Right ventricle myocardium superior (tissue), 1 donor: ENCODE data around the gene SBNO2. TPM values are rescaled to one million over a fixed set of nuclear protein-coding genes. Genes with fewer than 3 reads are reported as not detected.

ENCODE experiments used
- ATAC-seq: fragments of 200-7000 bp; cut with Tn5 transposase; one replicate; pipeline ENCODE4 v1.9.1; 2020; ENCODE audit warnings: mild to moderate bottlenecking; ENCODE audit not compliant: poor library complexity
- DNase-seq: peaks from one replicate; pipeline ENCODE4 v3.0.0-alpha.2; 2020
- intact Hi-C: fragments of 100-400 bp; cut with DNase I; formaldehyde crosslinking; loops from one replicate; pipeline ENCODE4 v1.11.2; 2022
- total RNA-seq: library from RNA; stranded (reverse); fragmentation: NEBNext Ultra II Directional; extraction: Animal tissue kit (Norgen Biotek cat#: 25700); gene quantifications from one replicate; pipeline ENCODE4 v1.2.1, GENCODE V29; 2021
- donor health status: DM: no; HTN: yes; CAD: no; lungs with severe emphysema.

SBNO2 gene
- total RNA-seq, 1 donor from 2014 or later, result 15.1 TPM

DNA sequence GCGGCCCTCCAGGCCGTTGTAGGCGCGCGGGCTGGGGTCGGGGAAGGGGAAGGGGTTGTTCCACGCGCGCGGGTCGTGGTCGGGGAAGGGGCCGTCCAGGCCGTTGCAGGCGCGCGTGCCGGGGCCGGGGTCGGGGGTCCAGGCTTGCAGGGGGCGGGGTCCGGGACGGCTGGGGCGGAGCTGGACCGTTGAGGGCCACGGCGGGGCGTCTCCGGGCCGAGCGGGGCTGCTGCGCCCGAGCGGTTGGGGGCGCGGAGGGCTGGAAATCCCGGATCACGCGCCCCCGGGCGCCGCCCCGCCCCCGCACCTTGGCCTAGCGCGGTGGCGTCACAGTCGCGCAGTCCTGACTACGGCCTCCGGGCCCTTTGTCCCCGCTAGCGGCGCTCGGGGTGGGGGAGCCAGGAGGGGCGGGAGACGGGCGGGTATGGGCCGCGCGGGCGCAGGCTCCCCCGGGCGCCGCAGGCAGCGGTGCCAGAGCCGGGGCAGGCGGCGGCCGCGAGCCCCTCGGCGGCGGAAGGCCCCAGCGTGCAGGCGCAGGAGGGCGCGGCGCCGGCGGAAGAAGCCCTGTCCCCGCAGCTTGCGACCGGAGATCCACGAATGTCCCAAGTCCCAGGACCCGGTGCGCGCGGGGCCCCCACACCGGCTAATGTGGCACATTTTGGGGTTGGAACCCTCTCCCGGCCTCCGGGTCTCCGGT lies 69.6 kb downstream of the SBNO2 start:
- DNase-seq (peak; percentile 84), ATAC-seq (peak; percentile 49)
- intact Hi-C loops, result loop anchor here (5.0 kb wide), 1 partner anchor 82 kb away; the partner anchor contains the start of genes RNU6-2 and TMEM259

DNA sequence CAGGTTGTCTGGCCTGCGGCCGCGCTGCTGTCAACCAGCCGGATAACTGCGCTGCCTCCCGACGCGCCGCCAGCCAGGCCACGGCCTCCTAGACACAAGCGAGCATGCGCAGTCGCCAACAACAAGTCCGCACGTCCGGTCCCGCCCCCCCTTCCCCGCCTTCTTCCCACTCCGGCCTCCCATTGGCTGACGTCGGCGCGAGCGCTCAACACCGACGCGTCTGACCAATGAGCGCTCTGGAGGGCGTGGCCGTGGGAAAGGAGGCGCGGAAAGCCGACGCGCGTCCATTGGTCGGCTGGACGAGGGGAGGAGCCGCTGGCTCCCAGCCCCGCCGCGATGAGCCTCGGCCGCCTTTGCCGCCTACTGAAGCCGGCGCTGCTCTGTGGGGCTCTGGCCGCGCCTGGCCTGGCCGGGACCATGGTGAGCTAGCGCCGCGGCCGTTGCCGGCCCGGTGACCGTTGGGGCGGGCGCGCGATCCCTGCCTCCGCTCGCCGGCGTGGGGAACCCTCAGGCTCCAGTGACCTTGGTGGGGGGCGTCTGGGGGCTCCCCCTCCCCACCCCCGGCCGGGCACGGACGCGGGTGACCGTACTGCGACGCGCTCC lies 70.3 kb downstream of the SBNO2 start, which contains the start of gene GPX4:
Gene GPX4 (plus strand): TSS at position 287 of the 603 bp plus-strand sequence. CDS start 50 bp downstream, at position 337.
- DNase-seq (peak; percentile 100), ATAC-seq (peak; percentile 87)
- intact Hi-C loops, result loop anchor here (5.0 kb wide), 1 partner anchor 82 kb away; the partner anchor contains the start of genes RNU6-2 and TMEM259

DNA sequence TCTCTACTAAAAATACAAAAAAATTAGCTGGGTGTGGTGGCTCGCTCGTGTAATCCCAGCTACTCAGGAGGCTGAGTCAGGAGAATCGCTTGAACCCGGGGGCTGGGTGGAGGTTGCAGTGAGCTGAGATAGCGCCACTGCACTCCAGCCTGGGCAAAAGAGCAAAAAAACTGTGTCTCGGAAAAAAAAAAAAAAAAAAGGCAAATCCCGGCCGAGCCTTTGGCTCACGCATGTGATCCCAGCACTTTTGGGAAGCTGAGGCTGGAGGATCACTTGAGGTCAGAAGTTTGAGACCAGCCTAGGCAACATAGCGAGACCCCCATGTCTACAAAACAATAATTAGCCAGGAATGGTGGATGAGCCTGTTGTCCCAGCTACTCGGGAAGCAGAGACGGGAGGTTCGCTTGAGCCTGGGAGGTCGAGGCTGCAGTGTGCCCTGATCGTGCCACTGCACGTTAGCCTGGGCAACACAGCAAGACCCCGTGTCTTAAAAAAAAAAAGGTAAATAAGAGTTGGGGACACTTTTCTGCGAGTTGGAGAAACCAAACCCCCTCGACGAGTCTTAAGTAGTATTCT lies 70.8 kb downstream of the SBNO2 start:
- ATAC-seq, result no peak
- DNase-seq, result no peak
- intact Hi-C loops, result loop anchor here (5.0 kb wide), 1 partner anchor 81 kb away; the partner anchor contains the start of genes RNU6-2 and TMEM259

DNA sequence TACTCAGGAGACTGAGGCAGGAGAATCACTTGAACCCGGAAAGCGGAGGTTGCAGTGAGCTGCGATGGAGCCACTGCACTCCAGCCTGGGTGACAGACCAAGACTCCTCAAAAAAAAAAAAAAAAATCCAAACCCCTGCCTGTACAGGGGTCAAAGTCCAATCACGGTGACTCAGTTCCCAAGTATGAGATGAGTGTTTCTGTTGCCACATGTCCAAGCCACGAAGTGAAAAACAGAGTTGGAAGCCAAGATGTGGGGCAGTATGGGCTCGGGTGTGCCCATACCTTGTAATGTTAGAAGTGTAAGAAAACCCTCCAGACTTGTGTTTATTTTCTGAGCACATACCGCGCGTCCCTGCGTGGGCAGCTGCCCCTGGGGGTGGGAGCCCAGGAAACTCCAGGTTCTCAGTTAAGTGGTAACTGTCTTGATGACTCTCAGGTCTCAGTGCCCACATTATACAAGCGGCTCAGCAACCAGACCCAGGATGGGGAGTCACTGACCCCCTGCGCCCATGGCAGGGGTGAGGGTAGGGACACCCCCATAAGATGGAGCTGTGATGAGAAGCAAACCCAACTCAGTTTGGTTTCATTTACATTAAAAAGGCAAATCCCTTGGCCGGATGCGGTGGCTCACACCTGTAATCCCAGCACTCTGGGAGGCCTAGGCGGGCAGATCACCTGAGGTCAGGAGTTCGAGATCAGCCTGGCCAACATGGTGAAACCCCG lies 71.5 kb downstream of the SBNO2 start:
- ATAC-seq (no peak), DNase-seq (no peak)
- intact Hi-C loops, result loop anchor here (5.0 kb wide), 1 partner anchor 80 kb away; the partner anchor contains the start of genes RNU6-2 and TMEM259

DNA sequence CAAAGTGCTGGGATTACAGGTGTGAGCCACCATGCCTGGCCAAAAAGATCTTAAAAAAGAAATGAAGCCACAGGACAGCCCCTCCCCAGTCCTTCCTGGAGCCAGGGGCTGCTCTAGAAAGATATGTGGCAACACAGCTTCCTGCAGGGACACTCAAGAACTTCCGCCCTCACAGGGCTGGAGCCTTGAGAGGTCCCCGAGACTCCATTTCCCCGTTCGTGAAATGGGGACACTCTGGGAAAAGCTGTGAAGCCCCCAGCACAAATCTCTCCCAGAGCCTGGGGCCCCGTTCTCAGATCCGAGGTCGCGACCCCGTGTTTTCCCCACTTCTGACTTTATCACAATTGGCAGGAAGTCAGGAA lies 72.8 kb downstream of the SBNO2 start:
- peak; percentile 19 for ATAC-seq
- DNase-seq, result peak; percentile 76
- intact Hi-C loops, result loop anchor here (5.0 kb wide), 1 partner anchor 79 kb away; the partner anchor contains the start of genes RNU6-2 and TMEM259

DNA sequence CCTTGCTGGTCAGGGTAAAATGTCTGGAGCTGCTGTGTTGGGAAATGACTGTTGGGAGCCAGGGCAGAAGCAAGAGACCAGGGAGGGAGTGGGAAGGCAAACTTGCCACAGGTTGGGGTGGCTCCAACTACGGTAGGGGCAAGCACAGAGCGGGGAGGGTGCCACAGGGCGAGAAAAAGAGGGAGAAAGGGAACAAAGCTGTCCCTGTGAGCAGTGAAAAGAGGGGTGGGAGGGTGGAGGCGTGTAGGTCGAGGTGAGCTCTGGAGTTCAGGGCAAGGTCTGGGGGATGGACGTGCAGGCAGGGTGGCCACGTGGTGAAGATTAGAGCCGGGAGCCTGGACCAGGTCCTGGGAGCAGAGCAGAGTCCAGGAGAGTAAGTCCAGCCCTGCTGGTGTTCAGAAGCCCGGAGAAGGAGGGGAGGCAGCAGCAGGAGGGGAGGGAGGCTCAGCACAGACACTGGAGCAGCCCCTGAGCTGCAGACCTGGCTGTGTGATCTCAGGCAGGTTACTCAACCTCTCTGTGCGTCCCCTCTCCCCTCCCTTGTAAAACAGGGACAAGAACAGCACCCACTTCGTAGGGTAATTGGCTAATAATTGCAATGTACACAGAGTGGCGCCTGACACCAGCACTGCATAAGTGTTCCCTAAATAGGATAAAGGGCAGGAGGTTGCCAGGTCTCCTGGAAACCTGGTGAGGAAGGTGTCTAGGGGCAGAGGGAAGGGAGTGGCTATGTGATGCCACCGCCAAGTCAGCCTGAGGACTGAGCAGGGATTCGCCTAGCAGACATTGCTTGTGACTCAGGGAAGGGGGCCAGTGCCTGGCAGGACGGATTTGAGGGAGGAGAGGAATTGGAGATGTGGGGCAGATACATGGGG lies 75.7 kb downstream of the SBNO2 start:
- DNase-seq, result no peak
- intact Hi-C loops, result no loop called here
- no peak for ATAC-seq

DNA sequence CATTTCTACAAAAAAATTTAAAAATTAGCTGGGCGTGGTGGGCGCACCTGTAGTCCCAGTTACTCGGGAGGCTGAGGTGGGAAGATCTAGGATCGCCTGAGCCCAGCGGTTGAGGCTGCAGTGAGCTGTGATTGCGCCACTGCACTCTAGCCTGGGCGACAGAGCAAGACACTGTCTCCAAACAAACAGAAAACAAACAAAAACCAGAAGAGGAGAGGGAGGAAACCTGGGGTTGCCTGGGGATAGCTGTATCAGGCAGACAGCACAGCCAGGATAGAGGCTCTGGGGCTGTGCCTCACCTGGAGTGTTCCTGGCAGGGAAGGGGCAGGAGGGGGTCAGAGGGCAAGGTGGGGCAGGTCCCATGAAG lies 76.3 kb downstream of the SBNO2 start:
- no peak for ATAC-seq
- DNase-seq, result no peak
- intact Hi-C loops, result no loop called here

DNA sequence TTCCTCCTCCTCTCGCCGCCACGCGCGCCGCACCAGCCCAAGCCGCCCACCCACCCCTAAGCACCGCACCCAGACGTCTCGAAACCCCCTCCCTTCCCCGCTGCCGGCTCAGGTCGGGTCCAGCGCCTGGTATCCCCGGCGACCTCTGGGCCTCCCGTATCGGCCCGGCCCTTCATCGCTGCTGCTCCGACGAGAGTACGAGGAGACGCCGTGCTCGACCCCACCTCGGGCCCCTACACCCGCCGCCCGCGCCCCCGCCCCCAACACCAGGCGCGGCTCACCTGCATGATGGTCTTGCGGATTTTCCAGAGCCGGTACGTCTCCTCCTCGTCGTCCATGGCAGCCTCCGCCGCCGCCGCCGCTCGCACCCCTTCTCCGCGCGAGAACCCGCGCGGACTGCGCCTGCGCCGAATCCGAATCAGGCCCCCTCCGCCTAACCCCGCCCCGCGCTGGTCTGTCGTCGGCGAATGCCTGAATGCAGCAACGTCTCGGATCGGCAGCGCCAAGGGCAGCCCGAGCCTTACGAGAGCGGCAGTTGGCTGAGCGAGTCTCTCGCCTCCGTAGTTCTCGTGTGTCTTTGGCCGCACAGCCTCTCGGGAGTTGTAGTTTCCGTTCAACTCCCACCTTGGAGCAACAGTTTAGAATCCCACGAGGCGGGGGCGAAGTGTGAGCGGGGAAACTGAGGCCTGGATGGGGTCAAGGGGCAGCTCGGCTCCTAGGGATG lies 78.9 kb downstream of the SBNO2 start, which contains the start of gene POLR2E:
Gene POLR2E (minus strand): TSS at position 398 of the 724 bp plus-strand sequence. CDS start 60 bp downstream, at position 338.
- ATAC-seq, result peak; percentile 96
- intact Hi-C loops, result no loop called here

DNA sequence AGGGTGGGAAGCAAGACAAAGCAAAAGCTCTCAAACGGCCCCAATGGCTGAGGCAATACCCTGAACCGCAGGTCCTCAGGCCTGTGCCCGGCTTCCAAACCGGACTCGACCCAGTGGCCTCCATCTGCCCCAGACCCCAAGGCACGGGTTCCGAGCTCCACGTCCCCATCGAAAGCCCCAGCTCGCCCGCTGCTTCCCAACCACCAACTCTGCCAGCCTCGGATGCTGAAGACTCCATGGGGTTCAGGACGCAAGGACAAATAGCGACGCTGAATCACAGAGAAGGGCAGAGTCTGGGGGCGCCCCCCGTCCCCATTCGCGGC lies 79.5 kb downstream of the SBNO2 start:
- DNase-seq, result no peak
- intact Hi-C loops, result no loop called here

More for the DNA sequence above, 78.9 kb downstream of the SBNO2 start, which contains the start of gene POLR2E:
- peak; percentile 99 for DNase-seq

DNA sequence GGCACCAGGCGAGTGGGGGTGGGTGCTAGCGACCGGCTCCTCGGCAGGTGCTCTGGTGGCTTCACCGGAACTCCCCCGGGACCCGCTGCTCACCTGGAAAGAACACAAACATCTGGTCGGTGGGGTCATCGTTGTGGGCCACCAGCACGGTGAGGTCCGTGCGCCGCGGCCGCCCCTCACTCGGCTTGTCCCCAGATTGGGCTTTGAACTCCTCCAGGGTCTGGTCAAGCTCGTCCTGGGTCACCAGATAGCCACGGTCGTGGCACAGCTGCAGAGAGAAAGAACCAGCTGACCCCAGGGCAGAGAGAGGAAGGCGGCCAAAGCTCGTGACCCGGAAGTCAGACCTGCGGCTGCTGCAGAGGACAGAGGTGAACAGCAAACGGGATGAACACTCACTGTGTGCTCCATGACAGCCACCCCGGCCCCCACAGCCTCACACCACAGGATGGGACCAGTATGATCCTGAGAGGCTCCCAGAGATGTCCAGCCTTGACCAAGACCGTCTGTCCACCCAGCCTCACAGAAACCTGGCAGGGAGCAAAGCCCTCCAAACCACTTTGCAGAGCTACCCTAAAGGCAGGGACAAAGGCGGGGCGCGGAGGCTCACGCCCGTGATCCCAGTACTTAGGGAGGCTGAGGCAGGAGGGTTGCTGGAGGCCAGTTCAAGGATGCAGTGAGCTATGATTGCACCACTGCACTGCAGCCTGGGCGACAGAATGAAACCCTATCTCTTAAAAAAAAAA lies 80.1 kb downstream of the SBNO2 start:
- intact Hi-C loops, result no loop called here
- DNase-seq (no peak), ATAC-seq (no peak)

More for the DNA sequence above, 79.5 kb downstream of the SBNO2 start:
- no peak for ATAC-seq

DNA sequence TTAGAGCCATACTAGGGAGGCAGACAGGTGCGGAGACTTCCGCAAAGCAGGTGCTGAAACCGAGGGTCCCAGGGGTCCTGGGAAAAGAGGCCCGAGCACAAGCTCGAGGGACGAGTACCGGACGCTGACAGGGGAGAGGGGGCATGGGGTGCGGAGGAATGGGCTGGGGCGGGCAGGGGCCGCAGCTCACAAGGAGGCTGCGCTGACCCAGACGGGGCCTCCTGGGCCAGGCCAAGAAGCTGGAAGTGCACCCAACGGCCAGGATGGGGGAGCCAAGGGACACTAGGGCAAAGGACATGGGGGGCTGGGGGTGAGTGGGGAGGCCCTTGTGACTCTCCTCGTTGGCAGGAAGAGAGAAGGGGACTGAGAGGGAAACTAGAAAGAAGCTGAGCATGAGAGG lies 80.7 kb downstream of the SBNO2 start:
- DNase-seq (no peak), ATAC-seq (no peak)
- intact Hi-C loops, result no loop called here

DNA sequence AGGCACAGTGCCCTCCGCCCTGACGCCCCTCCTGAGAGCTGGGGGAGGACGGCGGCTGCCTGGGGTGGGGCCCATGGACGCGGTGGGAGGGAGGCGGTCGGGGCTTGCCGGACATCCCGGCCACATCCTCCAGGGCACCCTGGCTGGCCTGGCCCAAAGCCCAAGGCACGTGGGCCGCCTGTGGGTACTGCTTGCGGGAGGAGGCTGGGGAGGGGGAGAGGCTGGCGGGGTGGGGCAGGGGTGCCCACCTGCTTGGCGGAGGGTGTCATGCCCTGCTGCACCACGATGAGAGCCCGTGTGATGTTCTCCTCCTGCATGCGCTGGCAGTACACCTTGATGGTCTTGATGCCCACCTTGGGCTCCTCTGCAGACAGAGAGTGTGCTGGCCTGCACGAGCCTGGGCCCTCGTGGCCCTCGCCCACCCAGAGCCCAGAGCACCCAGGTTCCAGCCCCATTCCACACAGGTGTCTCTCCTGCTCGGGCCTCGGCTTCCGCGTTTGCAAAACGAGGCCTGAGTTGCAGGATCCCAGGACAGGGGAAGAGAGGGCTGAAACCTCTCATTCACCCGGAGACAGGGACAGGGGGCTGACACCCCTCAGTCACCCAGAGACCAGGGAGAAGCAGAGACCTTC lies 82.4 kb downstream of the SBNO2 start:
- ATAC-seq (no peak), DNase-seq (no peak)
- intact Hi-C loops, result no loop called here

DNA sequence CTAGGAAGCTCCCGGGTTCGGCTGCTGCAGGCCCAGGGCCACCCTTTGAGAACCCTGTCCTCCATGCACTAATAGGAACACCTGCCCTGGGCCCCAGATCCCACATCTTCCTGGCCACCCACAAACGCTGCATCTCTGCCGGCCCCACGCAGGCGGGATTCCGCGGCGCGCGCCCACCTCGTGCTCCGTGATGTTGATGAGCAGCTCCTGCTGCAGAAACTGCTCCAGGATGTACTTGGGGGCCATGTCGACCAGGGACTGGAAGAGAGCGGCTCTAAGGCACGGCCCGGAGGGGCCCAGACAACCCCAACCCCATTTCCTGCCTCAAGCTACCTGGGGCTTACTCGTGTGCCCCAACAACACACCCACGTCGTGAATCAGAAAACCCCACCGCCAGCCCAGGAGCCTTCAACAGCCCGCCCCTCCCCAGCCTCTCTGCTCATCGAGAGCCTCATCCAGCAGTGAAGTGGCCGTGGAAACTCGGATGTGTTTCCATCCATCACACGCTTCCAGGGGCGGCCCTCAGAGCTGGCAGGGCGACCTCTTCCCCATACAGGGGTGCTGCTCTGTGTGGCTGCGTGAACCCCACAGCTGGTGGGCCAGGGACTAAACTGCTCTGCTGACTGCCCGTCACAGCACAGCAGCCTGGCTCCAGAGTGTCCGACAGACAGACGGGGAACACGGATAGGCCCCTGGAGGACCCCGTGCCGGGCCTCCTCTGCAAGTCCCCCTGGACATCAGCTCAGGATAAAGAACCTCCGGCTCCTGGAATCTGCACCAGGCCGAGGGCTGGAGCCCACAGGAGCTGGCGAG lies 83.1 kb downstream of the SBNO2 start:
- DNase-seq, result no peak
- intact Hi-C loops, result no loop called here
- ATAC-seq, result no peak

DNA sequence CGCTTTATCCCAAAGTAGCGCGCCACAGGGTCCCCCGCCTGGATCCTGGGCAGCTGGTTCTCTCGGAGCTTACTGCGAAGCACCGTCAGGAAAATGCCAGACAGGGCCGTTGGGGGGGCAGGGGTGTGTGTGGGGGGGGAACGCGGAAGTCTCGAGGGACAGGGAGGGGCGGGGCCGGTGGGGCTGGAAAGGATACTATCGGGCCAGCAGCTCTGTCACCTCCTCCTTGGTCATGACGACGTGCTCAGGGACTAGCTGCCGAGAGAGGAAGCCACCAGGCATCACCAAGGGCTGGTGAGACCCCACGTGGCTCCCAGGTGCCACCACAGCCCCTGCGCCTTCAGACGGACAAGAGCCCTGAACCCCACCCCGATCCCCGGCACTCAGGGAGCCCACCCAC lies 84.2 kb downstream of the SBNO2 start:
- ATAC-seq (no peak), DNase-seq (no peak)
- intact Hi-C loops, result no loop called here

DNA sequence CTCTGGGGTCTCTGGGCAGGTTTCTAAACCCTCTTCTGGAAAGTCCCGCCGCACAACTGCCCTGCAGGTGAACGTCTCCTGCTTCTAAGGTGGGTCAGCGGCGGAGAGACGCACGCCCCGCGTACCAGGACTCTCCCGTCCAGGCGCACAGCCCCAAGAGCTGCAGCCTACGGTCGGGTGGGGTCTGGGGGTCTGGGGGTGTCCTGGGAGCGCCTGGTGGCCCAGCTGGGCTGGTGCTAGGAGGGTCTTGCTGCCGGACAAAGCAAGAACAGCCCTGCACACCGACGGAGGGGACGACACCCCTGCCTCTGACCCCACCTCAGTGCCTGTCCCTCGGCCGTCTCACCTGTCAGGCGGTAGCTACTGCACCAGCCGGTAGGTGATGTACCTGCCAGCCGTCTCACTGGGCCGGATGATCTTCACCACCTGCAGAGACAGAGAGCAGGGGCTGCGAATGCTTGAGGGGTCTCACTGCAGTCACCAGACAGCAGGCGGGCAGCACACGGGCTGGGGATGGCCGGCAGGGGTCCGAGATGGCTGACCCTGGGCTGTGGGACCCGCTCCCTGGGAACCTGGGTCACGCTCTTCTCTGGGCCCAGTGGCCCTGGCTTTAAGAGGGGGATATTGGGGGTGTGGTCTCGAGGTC lies 84.8 kb downstream of the SBNO2 start:
- intact Hi-C loops, result no loop called here
- no peak for DNase-seq
- no peak for ATAC-seq
